ENCODE data around the gene CCL19. TPM values are rescaled to one million over a fixed set of nuclear protein-coding genes. Genes with fewer than 3 reads are reported as not detected.

Gene CCL19
- total RNA-seq, 1 experiment from 2014 or later = not detected

- TF ChIP-seq CTCF (conservative IDR thresholded peaks at IDR 0.05; ENCODE audit: low read depth, low read length) (no peak), EZH2 (IDR thresholded peaks at IDR 0.05; ENCODE audit: low read length, unreplicated experiment) (no peak), EZH2phosphoT487 (IDR thresholded peaks at IDR 0.05; ENCODE audit: borderline replicate concordance, low read length) (no peak)
- Histone ChIP-seq H3K4me3 (ENCODE audit: low read length) (no peak overlapping the region), H3K4me1 (ENCODE audit: insufficient read depth, low read length) (no peaks in the 10 kb centered on the region), H3F3A (ENCODE audit: low read length, unreplicated experiment) (no peaks in the 10 kb centered on the region), H3K79me2 (ENCODE audit: low read length) (no peaks in the 10 kb centered on the region), H3K9me3 (ENCODE audit: low read length) (no peaks in the 10 kb centered on the region), H3K27me3 (ENCODE audit: low read length) (no peaks in the 10 kb centered on the region), H3K9me2 (replicated peaks; ENCODE audit: low read length) (no peaks in the 10 kb centered on the region), H3K9ac (ENCODE audit: low read length) (no peak overlapping the region), H3K4me2 (ENCODE audit: low read length) (no peak overlapping the region), H4K20me1 (ENCODE audit: low read length) (no peaks in the 10 kb centered on the region), H2AFZ (ENCODE audit: low read length) (no peak overlapping the region), H3K36me3 (ENCODE audit: low read depth, low read length) (no peaks in the 10 kb centered on the region), H3K27ac (ENCODE audit: low read length) (no peak overlapping the region)
- BruUV-seq (replicated peaks) = no TSS peak
- ChIA-PET POLR2A (ENCODE audit: unreplicated experiment) (no interaction called here), CTCF (no interaction called here)
- ATAC-seq (no peak), DNase-seq (no peak)
- intact Hi-C loops (cut with micrococcal nuclease) = no loop called here
Observed at GRCh38 chr9:34684145-34684544, 6.9 kb downstream of the CCL19 start.

- ATAC-seq = no peak
- ChIA-PET CTCF (no interaction called here), POLR2A (ENCODE audit: unreplicated experiment) (no interaction called here)
- no TSS peak for BruUV-seq (replicated peaks)
- H3K4me3 ChIP-seq (ENCODE audit: low read length) = no peak overlapping the region
- intact Hi-C loops (cut with micrococcal nuclease) = loop anchor here (1.0 kb wide), 1 partner anchor 26 kb away; no protein-coding TSS in a partner anchor
- H2AFZ ChIP-seq (ENCODE audit: low read length) = no peak overlapping the region
- no peaks in the 10 kb centered on the region for H3K27me3 ChIP-seq (ENCODE audit: low read length)
- no peaks in the 10 kb centered on the region for H3K36me3 ChIP-seq (ENCODE audit: low read depth, low read length)
- H3K27ac ChIP-seq (ENCODE audit: low read length) = no peak overlapping the region
- H3K79me2 ChIP-seq (ENCODE audit: low read length) = no peaks in the 10 kb centered on the region
- H3K9me3 ChIP-seq (ENCODE audit: low read length) = no peaks in the 10 kb centered on the region
- TF ChIP-seq EZH2 (IDR thresholded peaks at IDR 0.05; ENCODE audit: low read length, unreplicated experiment) (no peak), CTCF (conservative IDR thresholded peaks at IDR 0.05; ENCODE audit: low read depth, low read length) (no peak), EZH2phosphoT487 (IDR thresholded peaks at IDR 0.05; ENCODE audit: borderline replicate concordance, low read length) (no peak)
- H3K4me2 ChIP-seq (ENCODE audit: low read length) = no peak overlapping the region
- no peaks in the 10 kb centered on the region for H3F3A ChIP-seq (ENCODE audit: low read length, unreplicated experiment)
- no peak for DNase-seq
- H3K9ac ChIP-seq (ENCODE audit: low read length) = no peak overlapping the region
- H3K9me2 ChIP-seq (replicated peaks; ENCODE audit: low read length) = no peaks in the 10 kb centered on the region
- H4K20me1 ChIP-seq (ENCODE audit: low read length) = no peaks in the 10 kb centered on the region
- no peaks in the 10 kb centered on the region for H3K4me1 ChIP-seq (ENCODE audit: insufficient read depth, low read length)
Observed at GRCh38 chr9:34675869-34676268, 15.2 kb downstream of the CCL19 start.

- Histone ChIP-seq H3K9ac (ENCODE audit: low read length) (no peak overlapping the region), H3K27me3 (ENCODE audit: low read length) (no peaks in the 10 kb centered on the region), H3K79me2 (ENCODE audit: low read length) (no peaks in the 10 kb centered on the region), H3K36me3 (ENCODE audit: low read depth, low read length) (no peaks in the 10 kb centered on the region), H3K4me3 (ENCODE audit: low read length) (no peak overlapping the region), H3K4me1 (ENCODE audit: insufficient read depth, low read length) (no peaks in the 10 kb centered on the region), H4K20me1 (ENCODE audit: low read length) (no peaks in the 10 kb centered on the region), H3K9me3 (ENCODE audit: low read length) (no peaks in the 10 kb centered on the region), H2AFZ (ENCODE audit: low read length) (no peak overlapping the region), H3K27ac (ENCODE audit: low read length) (no peak overlapping the region), H3K4me2 (ENCODE audit: low read length) (no peak overlapping the region), H3K9me2 (replicated peaks; ENCODE audit: low read length) (no peaks in the 10 kb centered on the region), H3F3A (ENCODE audit: low read length, unreplicated experiment) (no peaks in the 10 kb centered on the region)
- intact Hi-C loops (cut with micrococcal nuclease) = loop anchor here (1.0 kb wide), 1 partner anchor 27 kb away; no protein-coding TSS in a partner anchor
- no peak for TF ChIP-seq EZH2phosphoT487 (IDR thresholded peaks at IDR 0.05; ENCODE audit: borderline replicate concordance, low read length)
- TF ChIP-seq CTCF (conservative IDR thresholded peaks at IDR 0.05; ENCODE audit: low read depth, low read length) = peak; percentile 85
- DNase-seq (peak; percentile 72), ATAC-seq (peak; percentile 85)
- CTCF ChIA-PET = no interaction called here
- POLR2A ChIA-PET (ENCODE audit: unreplicated experiment) = no interaction called here
- BruUV-seq (replicated peaks) = no TSS peak
Observed at GRCh38 chr9:34675048-34675714, 15.9 kb downstream of the CCL19 start.
